Measurements from ENCODE around the gene PRICKLE4. TPM values are rescaled to one million over a fixed set of nuclear protein-coding genes. Genes with fewer than 3 reads are reported as not detected.

The PRICKLE4 gene
- total and polyA plus RNA-seq, 2 of the 8 experiments (the other 6 are each of a cell fraction or from before 2014, with no cell fraction given), result 0.32 to 1.4 TPM

GRCh38 chr6:41746107-41746506, 34.5 kb upstream of the PRICKLE4 start:
- no peak overlapping the region for H3K23ac ChIP-seq (ENCODE audit: insufficient read length)
- H3K23me2 ChIP-seq (ENCODE audit: low read depth, low read length), result no peaks in the 10 kb centered on the region
- H3K4me2 ChIP-seq (ENCODE audit: insufficient read depth in 1 of 2, low read depth in 2 of 2, low read length in 2 of 2), result no peak overlapping the region
- H3K18ac ChIP-seq (ENCODE audit: extremely low read depth, low read length), result no peak overlapping the region
- ChIA-PET POLR2A (ENCODE audit: partially characterized antibody) (no interaction called here), CTCF (ENCODE audit: partially characterized antibody) (interaction anchor here (0.6 to 1.6 kb wide), 9 partner anchors 9 to 623 kb away, joined by 3 to 6 read pairs (median 4); partner anchors contain the start of genes TFEB and TOMM6)
- no peaks in the 10 kb centered on the region for H4K20me1 ChIP-seq (replicated peaks in 1 of 2; ENCODE audit: control insufficient read depth in 1 of 2, insufficient read depth in 2 of 2, low read length in 2 of 2)
- DNase-seq (ENCODE audit: low read depth in 1 of 2, low spot score in 2 of 2), result no peak
- no peak overlapping the region for H2BK20ac ChIP-seq (ENCODE audit: low read length)
- no peak overlapping the region for H2BK12ac ChIP-seq (ENCODE audit: low read depth, low read length)
- peaks cover 0 to 3% (median 0%) of the 10 kb centered on the region in 4 experiments; a peak in 2 of 7 replicates for H3K4me1 ChIP-seq (replicated peaks in 1 of 4; ENCODE audit: control insufficient read depth in 3 of 4, insufficient read depth in 4 of 4, low read length in 3 of 4)
- no peak overlapping the region for H3K9ac ChIP-seq (replicated peaks in 1 of 4; ENCODE audit: extremely low read depth in 1 of 4, low read depth in 3 of 4, low read length in 3 of 4)
- no peak overlapping the region for H2BK15ac ChIP-seq (ENCODE audit: low read length)
- H2BK5ac ChIP-seq (ENCODE audit: low read depth, low read length), result no peak overlapping the region
- H3K27ac ChIP-seq (ENCODE audit: low read depth, low read length), result no peak overlapping the region
- H2AFZ ChIP-seq (ENCODE audit: low read length), result no peak overlapping the region
- H4K8ac ChIP-seq (ENCODE audit: extremely low read depth, insufficient read depth, low read length), result no peak overlapping the region; the same call in 1 of the 2 replicates
- H3K79me1 ChIP-seq (ENCODE audit: low read depth, low read length), result no peaks in the 10 kb centered on the region
- no peak for FAIRE-seq
- TF ChIP-seq SUZ12 (IDR thresholded peaks at IDR 0.05; ENCODE audit: low read length) (no peak), SAP30 (IDR thresholded peaks at IDR 0.05; ENCODE audit: insufficient read depth, insufficient replicate concordance, low read length) (no peak), SP1 (IDR thresholded peaks at IDR 0.05; ENCODE audit: low read depth, low read length) (no peak), TAF7 (optimal IDR thresholded peaks at IDR 0.05; ENCODE audit: borderline replicate concordance, low read depth, low read length) (no peak), TBP (IDR thresholded peaks at IDR 0.05; ENCODE audit: low read depth, low read length) (no peak), JUN (IDR thresholded peaks at IDR 0.05; ENCODE audit: low read depth, low read length) (no peak), GTF2F1 (IDR thresholded peaks at IDR 0.05; ENCODE audit: borderline replicate concordance, low read depth, low read length) (no peak)
- no peak overlapping the region for H2AK5ac ChIP-seq (ENCODE audit: low read depth, low read length)
- H3K4ac ChIP-seq (replicated peaks; ENCODE audit: insufficient read length, low read depth, low read length), result no peak overlapping the region
- H3K14ac ChIP-seq (ENCODE audit: insufficient read length), result no peak overlapping the region
- H4K91ac ChIP-seq (replicated peaks; ENCODE audit: insufficient read length, low read length), result no peak overlapping the region
- no peak overlapping the region for H3K56ac ChIP-seq (replicated peaks; ENCODE audit: insufficient read length, low read depth, low read length)
- no peak overlapping the region for H3K4me3 ChIP-seq (ENCODE audit: extremely low read depth in 1 of 4, insufficient read depth in 2 of 4, low read depth in 3 of 4, low read length in 4 of 4)
- H3K36me3 ChIP-seq (ENCODE audit: control insufficient read depth in 2 of 4, insufficient read depth in 4 of 4, low read length in 3 of 4), result no peaks in the 10 kb centered on the region
- WGBS, 2 experiments (ENCODE audit: extremely low coverage in 1 of 2, insufficient coverage in 1 of 2, insufficient read length in 1 of 2, insufficient replicate concordance in 2 of 2, low coverage in 1 of 2, low lambda C conversion rate in 2 of 2, missing lambda C conversion rate in 1 of 2), result 92% methylated on average over 10 of the region's 10 CpGs; no CpG with 5 or more reads in 1 of the 2 experiments
- no peak overlapping the region for H2BK120ac ChIP-seq (replicated peaks; ENCODE audit: low read depth, low read length)
- H3K79me2 ChIP-seq (ENCODE audit: control insufficient read depth in 1 of 2, insufficient read depth in 2 of 2, low read length in 2 of 2), result no peaks in the 10 kb centered on the region
- no peaks in the 10 kb centered on the region for H3K27me3 ChIP-seq (replicated peaks in 1 of 4; ENCODE audit: control insufficient read depth in 3 of 4, extremely low read depth in 1 of 4, insufficient read depth in 3 of 4, low read length in 3 of 4)
- H3K9me3 ChIP-seq (ENCODE audit: insufficient read depth in 2 of 2, low read depth in 1 of 2, low read length in 1 of 2), result no peaks in the 10 kb centered on the region
- no peak overlapping the region for H4K5ac ChIP-seq (ENCODE audit: insufficient read length, low read depth, low read length)
